ENCODE results near the gene RFESD. TPM values are rescaled to one million over a fixed set of nuclear protein-coding genes. Genes with fewer than 3 reads are reported as not detected.

Gene RFESD
- total RNA-seq, 1 experiment from 2014 or later = 2.2 TPM

DNA sequence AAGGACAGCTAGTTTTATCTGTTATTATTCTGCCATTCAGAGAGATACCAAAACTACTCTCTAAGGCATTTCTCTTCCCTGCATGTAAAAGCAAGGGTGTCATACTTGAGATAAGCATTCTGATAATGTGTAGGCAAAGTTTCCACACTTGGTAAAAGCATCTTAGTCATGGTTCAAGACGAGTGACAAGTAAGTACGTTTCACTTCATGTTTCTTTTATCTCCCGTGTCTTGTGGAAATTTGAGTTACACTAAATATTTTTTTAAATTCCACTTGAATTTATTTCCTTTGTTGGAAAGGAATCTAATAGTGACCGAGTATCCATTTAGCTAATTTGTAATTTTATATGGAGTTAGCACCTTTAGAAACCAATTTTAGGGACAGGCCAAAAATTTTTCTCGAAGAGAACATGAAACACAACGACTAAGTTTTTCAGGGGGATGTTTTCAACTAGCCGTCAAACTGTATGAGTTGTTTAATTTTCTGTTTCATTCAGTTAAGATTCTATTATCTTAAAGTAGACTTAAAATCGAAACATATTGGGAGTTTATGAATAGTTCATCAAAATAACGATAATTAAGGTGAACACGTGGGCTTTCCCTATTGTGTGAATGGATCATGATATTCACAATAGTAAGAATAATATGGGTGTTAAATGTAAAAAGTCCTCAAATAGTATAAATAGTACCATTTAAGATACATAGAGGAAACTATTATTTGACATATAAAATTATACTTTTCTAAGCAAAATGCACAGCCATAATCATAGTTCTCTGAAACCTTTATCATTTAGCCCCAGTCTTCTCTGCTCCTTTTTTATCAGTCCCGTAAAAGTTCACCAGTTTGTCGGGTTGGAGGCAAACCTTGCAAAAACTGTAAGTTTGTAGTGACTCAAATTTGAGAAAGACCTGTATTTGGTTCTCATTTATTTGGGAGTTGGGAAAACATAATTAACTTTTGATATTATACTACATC, 1.6 kb downstream of the RFESD start:
- Histone ChIP-seq H3K27me3 (ENCODE audit: control insufficient read depth, insufficient read depth, low read length) (no peaks in the 10 kb centered on the region), H3K36me3 (ENCODE audit: control insufficient read depth, insufficient read depth, low read length) (no peaks in the 10 kb centered on the region), H3K4me3 (ENCODE audit: low read depth in 2 of 2, low read length in 2 of 2) (peak overlapping the region; percentile 0 to 53; a peak in 3 of 4 replicates), H3K4me1 (ENCODE audit: control insufficient read depth, insufficient read depth, low read length) (peaks cover 20% of the 10 kb centered on the region), H3K9me3 (ENCODE audit: control insufficient read depth, insufficient read depth, low read depth, low read length) (no peaks in the 10 kb centered on the region), H3K27ac (ENCODE audit: low read length) (peak overlapping the region; percentile 95)
- no TSS peak for BruUV-seq (replicated peaks)
- no peak for DNase-seq (ENCODE audit: low read depth, low spot score)
- in situ Hi-C loops (cut with HindIII; ENCODE audit: low pct_unique_long_range_greater_than_20kb, low sequenced_read_pairs) (no loop called here), intact Hi-C loops (cut with micrococcal nuclease; ENCODE audit: unreplicated experiment) (loop anchor here (5.0 kb wide), 1 partner anchor 84 kb away; the partner anchor contains the start of gene RHOBTB3)
- TF ChIP-seq, protein P1, sequence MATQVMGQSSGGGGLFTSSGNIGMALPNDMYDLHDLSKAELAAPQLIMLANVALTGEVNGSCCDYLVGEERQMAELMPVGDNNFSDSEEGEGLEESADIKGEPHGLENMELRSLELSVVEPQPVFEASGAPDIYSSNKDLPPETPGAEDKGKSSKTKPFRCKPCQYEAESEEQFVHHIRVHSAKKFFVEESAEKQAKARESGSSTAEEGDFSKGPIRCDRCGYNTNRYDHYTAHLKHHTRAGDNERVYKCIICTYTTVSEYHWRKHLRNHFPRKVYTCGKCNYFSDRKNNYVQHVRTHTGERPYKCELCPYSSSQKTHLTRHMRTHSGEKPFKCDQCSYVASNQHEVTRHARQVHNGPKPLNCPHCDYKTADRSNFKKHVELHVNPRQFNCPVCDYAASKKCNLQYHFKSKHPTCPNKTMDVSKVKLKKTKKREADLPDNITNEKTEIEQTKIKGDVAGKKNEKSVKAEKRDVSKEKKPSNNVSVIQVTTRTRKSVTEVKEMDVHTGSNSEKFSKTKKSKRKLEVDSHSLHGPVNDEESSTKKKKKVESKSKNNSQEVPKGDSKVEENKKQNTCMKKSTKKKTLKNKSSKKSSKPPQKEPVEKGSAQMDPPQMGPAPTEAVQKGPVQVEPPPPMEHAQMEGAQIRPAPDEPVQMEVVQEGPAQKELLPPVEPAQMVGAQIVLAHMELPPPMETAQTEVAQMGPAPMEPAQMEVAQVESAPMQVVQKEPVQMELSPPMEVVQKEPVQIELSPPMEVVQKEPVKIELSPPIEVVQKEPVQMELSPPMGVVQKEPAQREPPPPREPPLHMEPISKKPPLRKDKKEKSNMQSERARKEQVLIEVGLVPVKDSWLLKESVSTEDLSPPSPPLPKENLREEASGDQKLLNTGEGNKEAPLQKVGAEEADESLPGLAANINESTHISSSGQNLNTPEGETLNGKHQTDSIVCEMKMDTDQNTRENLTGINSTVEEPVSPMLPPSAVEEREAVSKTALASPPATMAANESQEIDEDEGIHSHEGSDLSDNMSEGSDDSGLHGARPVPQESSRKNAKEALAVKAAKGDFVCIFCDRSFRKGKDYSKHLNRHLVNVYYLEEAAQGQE (IDR thresholded peaks at IDR 0.05; ENCODE audit: insufficient read depth in 1 of 2, low read depth in 2 of 2, low read length in 1 of 2) = no peak
- TF ChIP-seq TCF7L2 (IDR thresholded peaks at IDR 0.05; ENCODE audit: low read depth, low read length) (no peak), SIN3A (IDR thresholded peaks at IDR 0.05; ENCODE audit: borderline replicate concordance, insufficient read depth, low read depth, low read length) (no peak), CTCF (IDR thresholded peaks at IDR 0.05) (no peak), POLR2AphosphoS5 (IDR thresholded peaks at IDR 0.05; ENCODE audit: low read depth, low read length) (no peak)
- ChIA-PET POLR2A (no interaction called here), CTCF (no interaction called here)
- no peak for ATAC-seq

DNA sequence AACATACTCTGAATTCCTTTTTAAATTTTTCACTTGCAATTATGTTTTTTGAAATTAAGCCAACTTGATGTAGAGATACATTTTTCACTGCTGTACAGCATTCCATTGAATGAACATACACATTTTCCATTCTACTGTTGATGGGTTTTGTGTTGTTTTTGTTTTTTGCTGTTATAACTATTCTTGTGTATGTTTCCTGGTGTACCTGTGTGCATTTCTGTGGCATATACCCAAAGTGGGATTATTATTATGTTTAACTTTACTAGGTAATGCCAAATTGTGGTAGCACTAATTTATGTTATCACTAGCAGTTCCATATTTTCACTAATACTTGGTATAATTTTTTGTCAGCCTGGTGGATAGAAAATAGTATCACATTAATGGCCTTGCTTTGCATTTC, 2.7 kb downstream of the RFESD start:
- no peaks in the 10 kb centered on the region for H3K9me3 ChIP-seq (ENCODE audit: control insufficient read depth, insufficient read depth, low read depth, low read length)
- H3K27me3 ChIP-seq (ENCODE audit: control insufficient read depth, insufficient read depth, low read length) = no peaks in the 10 kb centered on the region
- ChIA-PET CTCF (no interaction called here), POLR2A (no interaction called here)
- ATAC-seq (no peak), DNase-seq (ENCODE audit: low read depth, low spot score) (no peak)
- no peak overlapping the region for H3K4me3 ChIP-seq (ENCODE audit: low read depth in 2 of 2, low read length in 2 of 2)
- in situ Hi-C loops (cut with HindIII; ENCODE audit: low pct_unique_long_range_greater_than_20kb, low sequenced_read_pairs) = no loop called here
- no peak overlapping the region for H3K27ac ChIP-seq (ENCODE audit: low read length)
- TF ChIP-seq CTCF (IDR thresholded peaks at IDR 0.05) (no peak), TCF7L2 (IDR thresholded peaks at IDR 0.05; ENCODE audit: low read depth, low read length) (no peak), POLR2AphosphoS5 (IDR thresholded peaks at IDR 0.05; ENCODE audit: low read depth, low read length) (no peak), SIN3A (IDR thresholded peaks at IDR 0.05; ENCODE audit: borderline replicate concordance, insufficient read depth, low read depth, low read length) (no peak)
- TF ChIP-seq, protein P1 (IDR thresholded peaks at IDR 0.05; ENCODE audit: insufficient read depth in 1 of 2, low read depth in 2 of 2, low read length in 1 of 2) = no peak
- no TSS peak for BruUV-seq (replicated peaks)
- peaks cover 20% of the 10 kb centered on the region for H3K4me1 ChIP-seq (ENCODE audit: control insufficient read depth, insufficient read depth, low read length)
- H3K36me3 ChIP-seq (ENCODE audit: control insufficient read depth, insufficient read depth, low read length) = no peaks in the 10 kb centered on the region
- intact Hi-C loops (cut with micrococcal nuclease; ENCODE audit: unreplicated experiment) = loop anchor here (5.0 kb wide), 1 partner anchor 83 kb away; the partner anchor contains the start of gene RHOBTB3

Measured in Panc1 (cell line).